Hepatocyte (in vitro differentiated cells): ENCODE data around the gene ANTXR2. TPM values are rescaled to one million over a fixed set of nuclear protein-coding genes. Genes with fewer than 3 reads are reported as not detected.

ENCODE experiments used
- DNase-seq: peaks from one replicate; pipeline ENCODE4 v3.0.0-alpha.2; 2016; ENCODE audit warnings: low spot score
- H2AFZ ChIP-seq: fragments of 200-600 bp; sonication (generic); 2 replicates; pipeline ENCODE4 v1.6.0; 2016; ENCODE audit warnings: antibody characterized with exemption, mild to moderate bottlenecking
- H3K27ac ChIP-seq: fragments of 200-600 bp; sonication (generic); 2 replicates; pipeline ENCODE4 v1.5.1; 2016; ENCODE audit warnings: mild to moderate bottlenecking
- H3K27me3 ChIP-seq: fragments of 200-600 bp; sonication (generic); 2 replicates; pipeline ENCODE4 v1.6.1; 2016
- H3K36me3 ChIP-seq: fragments of 200-600 bp; sonication (generic); replicated peaks from 2 replicates; pipeline ENCODE4 v1.5.1; 2016; ENCODE audit warnings: low read depth; ENCODE audit not compliant: insufficient read depth
- H3K4me1 ChIP-seq: fragments of 200-600 bp; sonication (generic); 2 replicates; pipeline ENCODE4 v1.5.1; 2016; ENCODE audit warnings: mild to moderate bottlenecking, moderate library complexity; ENCODE audit not compliant: insufficient read depth
- H3K4me2 ChIP-seq: fragments of 200-600 bp; sonication (generic); 2 replicates; pipeline ENCODE4 v1.6.0; 2016
- H3K4me3 ChIP-seq: fragments of 200-600 bp; sonication (generic); 2 replicates; pipeline ENCODE4 v1.5.1; 2016; ENCODE audit warnings: mild to moderate bottlenecking
- H3K79me2 ChIP-seq: fragments of 200-600 bp; sonication (generic); 2 replicates; pipeline ENCODE4 v1.6.0; 2017; ENCODE audit warnings: mild to moderate bottlenecking
- H3K9me2 ChIP-seq: fragments of 200-600 bp; sonication (generic); replicated peaks from 2 replicates; pipeline ENCODE4 v1.6.0; 2017; ENCODE audit warnings: mild to moderate bottlenecking; ENCODE audit not compliant: insufficient read depth
- H3K9me3 ChIP-seq: fragments of 200-600 bp; sonication (generic); 2 replicates; pipeline ENCODE4 v1.5.1; 2016; ENCODE audit warnings: low read depth, mild to moderate bottlenecking
- H4K20me1 ChIP-seq: fragments of 200-600 bp; sonication (generic); 2 replicates; pipeline ENCODE4 v1.6.0; 2016; ENCODE audit warnings: mild to moderate bottlenecking; ENCODE audit not compliant: insufficient read depth, poor library complexity, severe bottlenecking
- CTCF ChIP-seq: fragments of 200-600 bp; sonication (generic); IDR thresholded peaks from 2 replicates; pipeline ENCODE4 v1.5.1; 2016; ENCODE audit warnings: antibody characterized with exemption, mild to moderate bottlenecking; ENCODE audit not compliant: poor library complexity
- EZH2 ChIP-seq: fragments of 200-600 bp; sonication (generic); IDR thresholded peaks from 2 replicates; pipeline ENCODE4 v1.6.1; 2016; ENCODE audit warnings: antibody characterized with exemption, mild to moderate bottlenecking, borderline replicate concordance
- EZH2phosphoT487 ChIP-seq: fragments of 200-600 bp; sonication (generic); IDR thresholded peaks from one replicate; pipeline ENCODE4 v1.6.1; 2018; ENCODE audit warnings: antibody characterized with exemption, mild to moderate bottlenecking, low read depth, moderate library complexity; ENCODE audit not compliant: unreplicated experiment, severe bottlenecking
- WGBS: methylation state at CpG from one replicate; pipeline ENCODE4 v1.1.6; 2016; ENCODE audit warnings: low lambda C conversion rate; ENCODE audit errors: missing lambda C conversion rate; 5-methylcytosine and 5-hydroxymethylcytosine counted together
- polyA plus RNA-seq: library from polyadenylated mRNA; unstranded; fragments of >200 nt; fragmentation: Nextera tagmentation; extraction: Ambion mirVana; gene quantifications from 2 replicates; pipeline ENCODE4 v1.2.1, GENCODE V29; 2016
- total RNA-seq: library from RNA; depleted of rRNA; stranded (reverse); fragments of >200 nt; gene quantifications from 2 replicates; pipeline ENCODE4 v1.2.3, GENCODE V29; 2014

Gene ANTXR2
- total and polyA plus RNA-seq, 2 experiments from 2014 or later: 25.2 to 46.5 TPM

DNA sequence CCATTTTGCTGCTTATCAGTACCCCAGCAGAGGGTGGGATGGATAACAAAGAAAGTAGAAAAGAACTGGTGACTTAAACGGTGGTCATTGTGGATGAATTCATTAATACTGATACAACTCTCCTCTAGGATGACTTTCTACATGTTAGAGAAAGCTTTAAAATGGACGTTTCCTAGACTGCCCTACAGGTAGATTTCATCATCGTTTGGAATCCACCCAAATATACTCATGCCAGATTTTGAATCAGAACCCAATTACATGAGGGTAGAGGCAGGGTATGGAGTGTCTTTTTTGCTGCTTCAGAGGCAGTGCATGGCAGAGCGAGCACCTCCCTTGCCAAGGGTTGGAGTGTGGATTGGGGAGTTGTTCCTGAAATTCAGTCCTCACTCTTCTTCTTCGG, 13.3 kb upstream of the ANTXR2 start:
- Histone ChIP-seq H3K4me2 (no peak overlapping the region), H3K36me3 (no peaks in the 10 kb centered on the region), H3K9me2 (no peaks in the 10 kb centered on the region), H3K79me2 (no peaks in the 10 kb centered on the region), H3K27ac (no peak overlapping the region), H2AFZ (no peak overlapping the region), H3K9me3 (no peaks in the 10 kb centered on the region), H3K4me3 (no peak overlapping the region), H3K4me1 (no peaks in the 10 kb centered on the region), H4K20me1 (no peaks in the 10 kb centered on the region), H3K27me3 (no peaks in the 10 kb centered on the region)
- DNase-seq: no peak
- TF ChIP-seq EZH2phosphoT487 (no peak), CTCF (no peak), EZH2 (no peak)
- WGBS: 79% methylated on average over 5 of the region's 5 CpGs

DNA sequence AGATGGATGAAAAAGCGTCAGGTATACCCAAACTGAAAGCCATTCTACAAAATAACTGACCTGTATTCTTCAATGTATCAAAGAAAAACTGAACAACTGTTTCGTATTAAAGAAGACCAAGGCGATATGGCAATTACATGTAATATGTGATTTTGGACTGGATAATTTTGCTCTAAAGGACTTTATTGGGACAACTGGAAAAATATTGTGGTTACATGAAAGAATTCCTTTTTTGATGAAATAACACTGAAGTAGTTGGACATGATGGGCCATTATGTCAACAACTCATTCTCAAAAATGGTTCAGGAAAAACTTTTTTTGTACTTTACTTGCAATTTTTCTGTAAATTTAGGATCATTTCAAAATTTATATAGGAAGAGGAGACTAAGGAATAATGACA, 12.1 kb upstream of the ANTXR2 start:
- Histone ChIP-seq H3K9me2 (no peaks in the 10 kb centered on the region), H4K20me1 (no peaks in the 10 kb centered on the region), H3K4me3 (no peak overlapping the region), H3K4me1 (no peaks in the 10 kb centered on the region), H3K27ac (no peak overlapping the region), H3K79me2 (no peaks in the 10 kb centered on the region), H2AFZ (no peak overlapping the region), H3K9me3 (no peaks in the 10 kb centered on the region), H3K27me3 (no peaks in the 10 kb centered on the region), H3K36me3 (no peaks in the 10 kb centered on the region), H3K4me2 (no peak overlapping the region)
- no peak for DNase-seq
- TF ChIP-seq EZH2phosphoT487: no peak
- no peak for TF ChIP-seq CTCF
- no peak for TF ChIP-seq EZH2
- WGBS: 91% methylated on average over 3 of the region's 3 CpGs

DNA sequence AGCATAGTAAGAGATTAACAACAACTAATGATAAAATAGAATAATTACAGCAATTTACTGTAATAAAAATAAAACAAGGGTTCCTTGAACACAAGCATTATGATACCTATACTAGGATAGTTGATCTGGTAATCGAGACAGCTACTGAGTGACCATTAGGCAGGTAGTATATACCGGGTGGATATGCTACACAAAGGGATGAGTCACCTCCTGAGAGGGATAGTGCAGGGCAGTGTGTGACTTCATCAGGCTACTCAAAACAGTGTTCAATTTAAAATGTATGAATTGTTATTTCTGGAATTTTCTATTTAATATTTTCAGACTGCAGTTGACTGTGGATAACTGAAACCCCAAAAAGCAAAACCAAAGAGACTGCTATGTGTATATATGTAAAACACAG, 9.7 kb upstream of the ANTXR2 start:
- Histone ChIP-seq H3K4me3 (no peak overlapping the region), H3K9me2 (no peaks in the 10 kb centered on the region), H3K79me2 (no peaks in the 10 kb centered on the region), H3K27ac (no peak overlapping the region), H3K9me3 (no peaks in the 10 kb centered on the region), H3K4me1 (no peaks in the 10 kb centered on the region), H3K4me2 (no peak overlapping the region), H4K20me1 (no peaks in the 10 kb centered on the region), H2AFZ (no peak overlapping the region), H3K36me3 (no peaks in the 10 kb centered on the region), H3K27me3 (no peaks in the 10 kb centered on the region)
- WGBS: 85% methylated on average over 2 of the region's 2 CpGs
- no peak for DNase-seq
- TF ChIP-seq EZH2 (no peak), CTCF (no peak), EZH2phosphoT487 (no peak)

GRCh38 chr4:80081566-80081965, 8.5 kb upstream of the ANTXR2 start:
- H3K27me3 ChIP-seq: no peaks in the 10 kb centered on the region
- 81% methylated on average over 4 of the region's 4 CpGs for WGBS

More at GRCh38 chr4:80081566-80081965, 8.5 kb upstream of the ANTXR2 start:
- no peaks in the 10 kb centered on the region for H3K9me3 ChIP-seq
- H2AFZ ChIP-seq: no peak overlapping the region
- H3K27ac ChIP-seq: no peak overlapping the region
- no peak for DNase-seq
- H3K9me2 ChIP-seq: no peaks in the 10 kb centered on the region
- H3K4me3 ChIP-seq: no peak overlapping the region
- H4K20me1 ChIP-seq: no peaks in the 10 kb centered on the region
- H3K36me3 ChIP-seq: no peaks in the 10 kb centered on the region
- no peak for TF ChIP-seq EZH2phosphoT487
- no peak for TF ChIP-seq CTCF
- TF ChIP-seq EZH2: no peak
- no peaks in the 10 kb centered on the region for H3K79me2 ChIP-seq
- H3K4me1 ChIP-seq: no peaks in the 10 kb centered on the region
- H3K4me2 ChIP-seq: no peak overlapping the region
